Thyroid gland (tissue), 4 donors: Measurements from ENCODE around the gene DHDH.

Experiments used
- CTCF ChIP-seq, 6 experiments: fragments of 200-600 bp in 3 of 6; fragments of 450-650 bp in 3 of 6; sonication (generic) in 3 of 6; IDR thresholded peaks; one replicate each; pipeline ENCODE4 v1.5.1; 2016 to 2019; ENCODE audit warnings: antibody characterized with exemption in 6 of 6, mild to moderate bottlenecking in 2 of 6, inconsistent platforms in 1 of 6, moderate library complexity in 1 of 6
- POLR2A ChIP-seq, 2 donors: fragments of 450-650 bp; IDR thresholded peaks; one replicate each; pipeline ENCODE4 v1.6.1; 2017; ENCODE audit warnings: antibody characterized with exemption in 2 of 2, mild to moderate bottlenecking in 2 of 2, moderate library complexity in 1 of 2

- no peak for TF ChIP-seq POLR2A (IDR thresholded peaks at IDR 0.05)
- no peak for TF ChIP-seq CTCF (IDR thresholded peaks at IDR 0.05)
Measured at GRCh38 chr19:48883726-48884125, 49.8 kb upstream of the DHDH start.
